Stimulated activated CD8-positive, alpha-beta memory T cell treated with anti-CD3 and anti-CD28 coated beads, Interleukin-12 subunit alpha, Interleukin-12 subunit beta, amount 100 ng/mL, for 24 hours (primary cell): ENCODE measurements around the gene PODXL2.
"Not testable (repeated sequence)": the region's sequence is repeated elsewhere in the genome, so short reads cannot be mapped to it uniquely, and the experiment has no call there.

Source experiments
- DNase-seq: peaks from one replicate; pipeline ENCODE4 v3.0.0-alpha.2; 2020; ENCODE audit errors: extremely low read depth

The PODXL2 gene

DNA sequence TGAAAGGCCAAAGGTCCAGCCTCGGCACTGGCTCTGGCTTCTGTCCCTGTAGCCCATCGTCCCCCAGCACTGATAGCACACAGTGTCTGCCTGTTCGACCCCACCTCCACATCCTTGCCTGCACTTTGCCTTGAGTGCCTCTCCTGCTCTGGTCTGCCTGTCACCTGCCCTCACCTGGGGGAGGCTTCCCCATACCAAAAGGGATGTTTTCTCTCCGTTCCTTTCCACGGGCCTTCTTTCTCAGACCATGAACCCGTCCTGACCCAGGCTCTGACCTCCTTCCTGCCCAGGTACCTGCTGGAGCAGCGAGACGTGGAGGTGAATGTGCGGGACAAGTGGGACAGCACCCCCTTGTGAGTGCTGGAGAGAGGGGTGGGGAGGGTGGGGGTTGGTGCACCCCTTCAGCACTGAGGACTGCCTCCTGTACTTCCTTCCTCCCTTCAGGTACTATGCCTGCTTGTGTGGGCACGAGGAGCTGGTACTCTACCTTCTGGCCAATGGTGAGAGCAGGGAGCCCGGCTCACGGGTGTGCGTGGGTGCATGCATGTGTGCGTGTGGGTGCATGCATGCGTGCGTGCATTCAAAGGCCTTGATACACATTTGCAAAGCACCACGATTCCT, 45.2 kb downstream of the PODXL2 start:
- DNase-seq: no peak

DNA sequence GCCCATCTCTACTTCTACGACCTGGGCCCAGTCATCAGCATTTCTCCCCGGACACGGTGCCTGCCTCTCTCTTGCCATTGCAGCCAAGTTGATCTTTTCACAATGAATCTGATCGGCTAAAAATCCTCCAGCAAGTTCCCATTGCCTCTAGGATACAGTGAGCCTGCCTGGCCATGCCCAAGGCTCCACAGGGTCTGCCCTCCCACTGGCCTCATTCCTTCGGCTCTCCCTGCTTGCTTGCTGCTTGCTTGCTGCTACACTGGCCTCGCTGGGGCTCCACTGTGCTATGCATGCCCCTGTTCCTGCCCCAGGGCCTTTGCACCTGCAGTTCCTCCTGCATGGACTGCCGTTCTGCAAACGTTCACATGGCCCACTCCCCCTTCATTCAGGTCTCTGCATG, 45.8 kb downstream of the PODXL2 start:
- DNase-seq: no peak

DNA sequence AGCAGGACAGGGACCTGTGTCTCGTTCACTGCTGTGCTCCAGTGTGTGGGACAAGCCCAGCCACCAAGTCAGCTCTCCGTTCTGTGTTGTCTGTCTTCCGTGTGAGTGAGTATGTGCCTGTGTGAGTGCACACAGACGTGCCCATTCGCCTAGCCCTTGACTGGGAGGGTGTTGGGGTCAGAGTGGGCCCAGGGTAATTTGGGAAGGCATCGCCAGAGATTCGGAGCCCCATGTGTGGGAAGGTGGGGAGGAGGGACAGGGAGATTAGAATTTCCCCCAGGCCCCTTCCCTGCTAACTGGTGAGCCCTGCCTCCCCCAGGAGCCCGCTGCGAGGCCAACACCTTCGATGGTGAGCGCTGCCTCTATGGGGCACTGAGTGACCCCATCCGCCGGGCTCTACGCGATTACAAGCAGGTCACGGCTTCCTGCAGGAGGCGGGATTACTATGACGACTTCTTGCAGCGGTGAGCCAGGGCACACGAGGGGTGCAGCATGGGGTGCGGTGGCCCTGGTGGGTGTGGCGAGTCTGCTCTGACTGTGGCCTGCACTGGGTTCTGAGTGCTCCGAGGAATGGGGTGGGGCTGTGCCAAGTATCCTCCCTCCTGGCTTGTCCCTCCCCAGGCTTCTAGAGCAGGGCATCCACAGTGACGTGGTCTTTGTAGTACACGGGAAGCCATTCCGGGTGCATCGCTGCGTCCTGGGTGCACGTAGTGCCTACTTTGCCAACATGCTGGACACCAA, 46.8 kb downstream of the PODXL2 start:
- no peak for DNase-seq

DNA sequence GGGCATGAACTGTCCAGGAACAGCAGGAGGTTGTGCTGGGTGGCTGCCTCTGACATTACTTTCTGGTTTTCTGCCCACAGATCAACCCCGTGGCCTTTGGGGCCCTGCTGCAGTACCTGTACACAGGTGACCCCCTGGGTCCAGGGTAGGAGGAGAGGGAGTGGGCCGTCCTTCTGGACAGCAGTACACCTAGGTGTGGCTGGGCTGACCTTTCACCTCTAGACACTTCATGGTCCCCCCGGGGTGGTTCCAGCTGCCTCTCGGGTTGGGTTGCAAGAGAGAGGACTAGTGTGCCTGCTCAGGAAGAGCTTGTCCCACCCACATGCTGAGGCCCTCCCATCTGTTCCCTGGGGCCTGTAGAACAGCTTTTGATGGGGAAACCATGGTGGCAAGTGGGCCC, 47.5 kb downstream of the PODXL2 start:
- DNase-seq: no peak

DNA sequence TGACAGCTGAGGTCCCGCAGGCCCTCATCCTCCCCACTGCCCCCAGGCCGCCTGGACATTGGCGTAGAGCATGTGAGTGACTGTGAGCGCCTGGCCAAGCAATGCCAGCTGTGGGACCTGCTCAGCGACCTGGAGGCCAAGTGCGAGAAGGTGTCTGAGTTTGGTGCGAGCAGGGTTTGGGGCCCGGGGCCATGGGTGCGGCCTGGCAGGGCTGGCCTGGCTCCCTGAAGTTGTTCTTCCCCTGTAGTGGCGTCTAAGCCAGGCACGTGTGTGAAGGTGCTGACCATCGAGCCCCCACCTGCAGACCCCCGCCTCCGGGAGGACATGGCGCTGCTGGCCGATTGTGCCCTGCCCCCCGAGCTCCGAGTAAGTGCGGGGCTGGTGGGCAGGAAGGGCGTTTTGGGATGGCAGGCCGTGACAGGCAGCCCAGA, 48.0 kb downstream of the PODXL2 start:
- no peak for DNase-seq

DNA sequence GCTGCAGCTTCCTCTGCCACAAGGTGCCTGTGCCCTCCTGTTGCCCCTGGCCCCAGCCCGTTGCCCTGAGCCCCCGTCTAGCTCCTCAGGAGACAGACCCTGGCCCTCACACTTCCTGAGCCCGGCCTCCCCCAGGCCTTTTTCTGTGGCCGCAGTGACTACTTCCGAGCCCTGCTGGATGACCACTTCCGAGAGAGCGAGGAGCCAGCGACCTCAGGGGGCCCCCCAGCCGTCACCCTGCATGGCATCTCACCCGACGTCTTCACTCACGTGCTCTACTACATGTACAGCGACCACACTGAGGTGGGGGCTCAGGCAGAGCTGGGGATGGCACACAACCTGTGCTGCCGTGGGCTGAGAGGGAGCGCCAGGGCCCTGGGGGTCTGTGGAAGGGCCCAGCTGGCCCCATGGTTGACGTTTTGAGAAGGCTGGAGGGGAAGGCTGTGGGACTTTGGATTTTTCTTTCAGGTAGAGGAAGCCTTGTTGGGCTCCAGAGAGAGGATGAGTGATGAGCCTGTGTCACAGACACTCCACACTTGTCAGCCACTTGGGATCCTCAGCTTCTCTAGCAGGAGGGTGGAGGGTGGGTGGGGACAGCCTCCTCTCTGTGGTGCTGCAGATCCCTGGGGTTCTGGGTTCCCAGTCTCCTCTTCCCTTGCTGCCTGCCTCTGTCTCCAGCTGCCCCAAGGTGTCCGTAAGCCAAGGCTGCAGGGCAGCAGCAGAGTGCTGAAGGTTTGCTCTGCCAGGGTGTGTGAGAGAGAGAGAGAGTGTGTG, 48.7 kb downstream of the PODXL2 start:
- no peak for DNase-seq

DNA sequence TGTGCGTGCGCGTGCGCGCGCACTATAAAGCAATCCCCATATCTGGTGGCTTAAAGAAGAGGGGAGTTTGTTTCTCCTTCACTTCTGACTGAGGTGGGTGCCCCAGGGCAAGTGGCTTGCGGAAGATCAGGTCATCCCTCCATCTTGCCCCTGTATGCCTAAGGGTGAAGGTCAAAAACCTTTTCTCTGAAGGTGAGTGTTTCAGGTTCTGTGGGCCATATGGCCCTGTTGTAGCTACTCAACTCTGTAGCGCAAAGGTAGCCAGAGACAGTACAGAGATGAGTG, 49.3 kb downstream of the PODXL2 start:
- DNase-seq: no peak

DNA sequence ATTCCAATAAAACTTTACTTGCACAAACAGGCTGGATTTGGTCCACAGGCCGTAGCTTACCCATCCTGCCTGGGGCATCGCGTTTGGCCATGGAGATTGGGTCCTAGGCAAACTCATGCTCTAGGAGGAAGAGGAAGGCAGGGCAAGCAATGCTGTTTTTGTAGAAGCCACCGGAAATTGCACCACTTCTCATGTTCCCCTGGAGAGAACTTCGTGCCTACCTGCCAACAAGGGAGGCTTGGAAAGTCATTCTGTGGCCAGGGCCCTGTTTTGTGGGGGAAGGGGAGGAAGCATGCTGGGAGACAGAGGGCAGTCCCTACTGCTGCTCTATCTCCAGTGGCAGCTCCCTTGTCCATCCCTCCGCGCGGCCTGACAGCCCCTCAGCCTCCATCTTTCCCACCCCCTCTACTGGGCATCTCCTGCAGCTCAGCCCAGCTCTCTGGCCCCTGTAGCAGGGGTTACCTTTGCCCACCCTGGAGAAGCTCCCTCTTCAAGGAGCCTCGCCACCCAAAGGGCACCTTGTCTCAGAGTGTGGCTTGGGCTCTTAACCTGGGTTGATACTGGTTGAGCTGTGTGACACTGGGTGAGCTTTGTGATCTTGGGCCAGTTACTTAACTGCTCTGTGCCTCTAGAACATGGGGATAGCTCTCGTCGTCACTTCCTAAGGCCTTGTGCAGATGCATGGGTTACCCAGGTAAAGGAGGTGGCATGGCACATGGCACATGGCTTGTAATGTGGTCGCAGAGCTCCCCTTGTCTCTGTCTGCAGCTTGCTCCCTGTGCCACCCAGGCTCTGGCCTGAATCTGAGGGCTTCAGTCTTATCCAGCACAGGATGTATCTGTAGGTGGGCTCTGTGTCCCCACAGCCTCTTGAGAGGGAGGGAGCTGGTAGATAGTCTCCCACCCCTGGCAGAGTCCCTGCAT, 49.9 kb downstream of the PODXL2 start:
- no peak for DNase-seq

DNA sequence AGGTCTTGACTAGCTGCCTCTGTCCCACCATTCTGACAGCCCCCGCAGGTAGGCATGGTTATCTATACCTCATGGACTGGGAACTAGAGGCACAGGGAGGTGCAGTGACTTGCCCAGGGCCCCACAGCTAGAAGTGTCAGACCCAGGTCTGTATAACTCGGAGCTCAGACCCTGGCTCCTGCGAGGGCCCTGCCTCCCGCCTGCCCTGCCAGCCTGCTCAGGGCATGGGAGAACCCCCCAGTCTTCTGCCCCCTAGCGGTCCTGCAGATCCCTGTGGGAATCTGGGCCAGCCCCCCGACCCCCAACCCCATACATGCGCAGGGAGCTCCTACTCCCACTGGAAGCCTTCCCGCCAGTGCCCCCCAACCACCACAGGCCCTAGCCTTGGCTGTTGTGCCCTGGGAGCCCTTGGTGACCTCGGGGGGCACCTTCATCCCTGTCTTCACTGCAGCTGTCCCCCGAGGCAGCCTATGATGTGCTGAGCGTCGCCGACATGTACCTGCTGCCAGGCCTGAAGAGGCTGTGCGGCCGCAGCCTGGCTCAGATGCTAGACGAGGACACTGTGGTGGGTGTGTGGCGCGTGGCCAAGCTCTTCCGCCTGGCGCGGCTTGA, 50.7 kb downstream of the PODXL2 start:
- DNase-seq: no peak

DNA sequence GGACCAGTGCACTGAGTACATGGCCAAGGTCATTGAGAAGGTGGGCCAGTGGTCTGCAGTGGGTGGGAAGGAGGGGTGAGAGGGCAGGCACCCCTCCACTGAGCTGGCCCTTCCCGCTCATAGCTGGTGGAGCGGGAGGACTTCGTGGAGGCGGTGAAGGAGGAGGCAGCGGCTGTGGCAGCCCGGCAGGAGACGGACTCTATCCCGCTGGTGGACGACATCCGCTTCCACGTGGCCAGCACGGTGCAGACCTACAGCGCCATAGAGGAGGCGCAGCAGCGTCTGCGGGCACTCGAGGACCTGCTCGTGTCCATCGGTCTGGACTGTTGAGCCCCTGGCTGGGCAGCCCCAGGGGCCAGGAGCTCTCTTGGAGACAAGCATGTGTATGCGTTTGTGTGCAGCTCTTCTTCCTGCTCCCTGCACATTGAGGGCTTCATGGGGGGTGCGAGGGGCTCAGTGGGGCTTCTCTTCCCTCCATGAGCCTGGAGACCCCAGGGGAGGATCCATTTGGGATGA, 51.2 kb downstream of the PODXL2 start:
- no peak for DNase-seq

DNA sequence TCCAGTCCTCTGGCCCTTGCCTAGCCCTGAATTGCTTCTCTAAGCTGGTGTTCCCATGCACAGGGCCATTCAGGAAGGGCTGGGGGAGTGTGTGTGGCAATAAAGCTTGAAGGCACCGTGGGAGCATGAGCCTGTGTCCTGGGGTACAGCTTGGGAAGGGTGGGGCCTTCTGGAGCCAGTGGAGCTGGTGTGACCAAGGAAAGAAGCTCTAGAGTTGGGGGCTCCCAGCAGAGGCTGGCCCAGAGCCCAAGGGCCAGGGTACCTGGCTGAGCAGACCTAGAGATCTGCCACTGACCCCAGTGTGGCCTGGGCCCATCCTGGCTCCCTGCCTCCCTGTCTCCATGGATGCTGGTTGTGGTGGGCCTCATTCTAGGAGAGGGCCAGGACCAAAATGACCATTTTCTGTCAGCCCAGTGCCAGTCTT, 51.8 kb downstream of the PODXL2 start:
- no peak for DNase-seq

DNA sequence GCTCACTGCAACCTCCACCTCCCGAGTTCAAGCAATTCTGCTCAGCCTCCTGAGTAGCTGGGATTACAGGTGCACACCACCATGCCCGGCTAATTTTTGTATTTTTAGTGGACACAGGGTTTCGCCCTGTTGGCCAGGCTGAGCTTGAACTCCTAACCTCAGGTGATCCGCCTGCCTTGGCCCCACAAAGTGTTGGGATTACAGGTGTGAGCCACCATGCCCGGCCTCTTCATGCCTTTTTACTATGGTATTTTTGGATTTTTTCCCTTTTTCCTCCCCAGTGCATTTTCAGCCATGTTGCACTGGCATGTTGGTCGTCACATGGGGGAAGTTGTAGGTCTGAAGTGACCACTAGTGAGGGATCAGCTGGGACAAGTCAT, 53.2 kb downstream of the PODXL2 start:
- DNase-seq: not testable (repeated sequence)

DNA sequence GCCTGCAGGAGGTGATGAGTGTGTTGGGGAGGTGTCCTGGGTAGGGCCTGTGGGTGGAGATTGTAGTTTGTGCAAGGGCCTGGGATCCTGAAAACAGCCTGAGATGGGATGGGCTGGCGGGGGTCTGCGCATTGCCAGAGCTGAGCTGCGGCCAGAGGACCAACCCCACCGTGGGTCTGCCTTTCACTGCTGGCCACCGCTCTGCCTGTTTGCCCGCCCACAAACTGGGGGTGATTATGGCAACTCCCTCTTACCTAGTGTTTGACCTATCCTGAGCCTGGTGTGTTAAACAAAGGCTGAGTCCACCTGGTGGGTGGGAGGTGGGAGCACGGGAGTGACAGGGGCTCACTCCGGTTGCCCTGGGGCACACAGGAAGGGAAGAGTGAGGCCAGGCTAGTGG, 53.6 kb downstream of the PODXL2 start:
- DNase-seq: no peak

DNA sequence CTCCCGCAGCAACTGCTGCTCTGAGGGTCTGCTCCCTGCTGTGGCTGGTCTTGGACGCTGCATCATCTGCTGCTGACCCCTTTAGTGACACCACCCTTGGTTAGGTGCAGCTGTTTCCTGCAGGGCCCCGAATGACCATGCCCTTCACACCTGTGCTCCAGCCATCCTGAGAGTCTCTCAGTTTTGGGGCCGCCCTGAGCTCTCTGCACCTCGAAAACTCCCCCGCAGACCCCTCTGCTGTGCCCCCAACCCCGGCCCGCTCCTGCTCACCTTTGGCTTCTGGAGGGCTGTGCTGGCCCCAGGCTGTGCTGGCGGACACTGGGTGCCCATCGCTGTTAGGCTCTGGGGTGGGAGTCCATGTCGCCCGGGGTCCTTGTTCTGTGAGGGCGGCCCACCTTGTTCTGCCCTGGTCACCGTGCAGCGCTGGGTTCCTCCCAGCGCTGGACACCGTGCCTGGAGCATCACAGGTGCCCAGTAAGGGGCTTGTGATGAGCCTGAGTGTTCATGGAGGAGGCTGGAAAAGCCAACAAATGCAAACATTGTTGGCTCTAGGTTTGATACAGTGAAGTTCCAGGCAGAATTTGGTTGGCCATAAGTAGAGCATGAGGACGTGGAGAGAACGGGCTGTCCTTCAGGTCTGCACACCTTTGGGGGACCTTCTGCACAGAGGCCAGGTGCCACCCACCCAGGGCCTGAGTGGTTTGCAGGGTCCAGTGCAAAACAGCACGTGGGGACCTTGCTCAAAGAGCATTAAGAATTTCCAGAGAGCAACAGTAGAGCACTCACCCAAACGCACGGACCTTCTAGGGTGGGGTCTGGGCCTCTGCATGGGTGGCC, 56.1 kb downstream of the PODXL2 start:
- DNase-seq: no peak

DNA sequence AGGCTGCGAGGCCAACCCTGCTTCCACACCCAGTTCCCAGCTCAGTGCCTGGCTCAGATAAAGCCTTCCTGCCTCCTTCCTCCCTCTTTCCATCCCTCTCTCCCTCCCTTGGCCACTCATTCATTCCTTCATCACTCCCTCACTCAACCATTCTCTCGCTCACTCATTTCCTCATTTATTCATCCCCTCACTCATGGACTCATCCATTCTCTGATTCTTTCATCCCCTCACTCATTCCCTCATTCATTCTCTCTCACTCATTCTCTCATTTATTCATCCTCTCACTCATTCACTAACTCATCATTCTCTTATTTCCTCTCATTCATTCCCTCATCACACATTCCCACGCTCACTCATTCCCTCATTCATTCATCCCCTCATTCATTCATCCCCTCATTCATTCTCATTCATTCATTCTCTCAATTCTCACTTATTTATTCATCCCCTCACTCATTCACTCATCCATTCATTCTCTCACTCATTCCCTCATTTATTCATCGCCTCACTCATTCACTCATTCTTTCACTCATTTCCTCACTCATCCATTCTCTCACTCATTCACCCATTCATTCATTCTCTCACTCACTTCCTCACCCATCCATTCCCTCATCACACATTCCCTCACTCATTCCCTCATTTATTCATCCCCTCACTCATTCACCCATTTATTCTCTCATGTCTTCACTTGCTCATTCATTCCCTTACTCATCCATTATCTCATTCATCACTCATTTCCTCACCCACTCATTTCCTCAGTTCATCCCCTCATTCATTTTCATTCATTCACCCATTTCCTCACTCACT, 56.9 kb downstream of the PODXL2 start:
- DNase-seq: no peak

DNA sequence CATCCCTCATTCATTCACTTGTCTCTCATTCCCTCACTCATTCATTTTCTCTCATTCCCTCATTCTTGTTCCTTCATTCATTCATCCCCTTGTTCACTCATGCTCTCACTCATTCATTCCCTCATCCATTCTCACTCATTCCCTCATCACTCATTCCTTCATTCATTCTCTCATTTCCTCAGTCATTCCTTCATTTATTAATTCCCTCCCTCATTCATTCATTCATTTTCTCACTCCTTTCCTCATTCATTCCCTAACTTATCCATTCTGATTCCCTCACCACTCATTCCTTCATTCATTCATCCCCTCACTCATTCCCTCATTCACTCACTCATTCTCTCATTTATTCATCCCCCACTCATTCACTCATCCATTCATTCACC, 57.5 kb downstream of the PODXL2 start:
- DNase-seq: no peak

DNA sequence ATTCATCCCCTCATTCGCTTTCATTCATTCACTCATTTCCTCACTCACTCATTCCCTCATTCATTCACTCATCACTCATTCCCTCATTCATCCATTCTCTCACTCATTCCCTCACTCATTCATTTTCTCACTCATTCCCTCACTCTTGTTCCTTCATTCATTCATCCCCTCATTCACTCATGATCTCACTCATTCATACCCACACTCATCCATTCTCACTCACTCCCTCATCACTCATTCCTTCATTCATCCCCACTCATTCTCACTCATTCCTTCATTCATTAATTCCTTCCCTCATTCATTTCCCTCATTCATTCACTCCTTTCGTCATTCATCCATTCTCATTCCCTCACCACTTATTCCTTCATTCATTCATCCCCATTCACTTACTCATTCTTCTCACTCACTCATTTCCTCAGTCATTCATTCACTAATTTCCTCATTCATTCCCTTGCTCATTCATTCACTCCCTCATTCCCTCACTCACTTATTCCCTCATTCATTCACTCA, 58.3 kb downstream of the PODXL2 start:
- no peak for DNase-seq

DNA sequence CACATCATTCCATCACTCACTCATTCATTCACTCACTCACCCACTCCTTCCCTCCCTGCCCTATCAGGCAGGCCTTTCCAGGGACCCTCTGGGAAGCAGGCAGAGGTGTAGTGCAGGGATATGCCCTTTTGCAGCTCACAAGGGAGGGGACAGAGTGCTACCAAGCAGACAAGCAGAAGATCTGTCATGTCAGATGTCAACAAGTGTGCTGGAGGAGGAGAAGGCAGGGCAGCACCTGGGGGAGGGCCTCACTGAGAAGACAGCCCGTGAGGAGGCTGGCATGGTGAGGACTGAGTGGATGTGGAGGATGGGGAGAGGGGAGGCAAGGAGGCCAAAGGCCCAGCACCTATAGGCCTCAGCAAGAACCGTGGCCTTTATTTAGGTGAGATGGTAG, 59.0 kb downstream of the PODXL2 start:
- DNase-seq: no peak

DNA sequence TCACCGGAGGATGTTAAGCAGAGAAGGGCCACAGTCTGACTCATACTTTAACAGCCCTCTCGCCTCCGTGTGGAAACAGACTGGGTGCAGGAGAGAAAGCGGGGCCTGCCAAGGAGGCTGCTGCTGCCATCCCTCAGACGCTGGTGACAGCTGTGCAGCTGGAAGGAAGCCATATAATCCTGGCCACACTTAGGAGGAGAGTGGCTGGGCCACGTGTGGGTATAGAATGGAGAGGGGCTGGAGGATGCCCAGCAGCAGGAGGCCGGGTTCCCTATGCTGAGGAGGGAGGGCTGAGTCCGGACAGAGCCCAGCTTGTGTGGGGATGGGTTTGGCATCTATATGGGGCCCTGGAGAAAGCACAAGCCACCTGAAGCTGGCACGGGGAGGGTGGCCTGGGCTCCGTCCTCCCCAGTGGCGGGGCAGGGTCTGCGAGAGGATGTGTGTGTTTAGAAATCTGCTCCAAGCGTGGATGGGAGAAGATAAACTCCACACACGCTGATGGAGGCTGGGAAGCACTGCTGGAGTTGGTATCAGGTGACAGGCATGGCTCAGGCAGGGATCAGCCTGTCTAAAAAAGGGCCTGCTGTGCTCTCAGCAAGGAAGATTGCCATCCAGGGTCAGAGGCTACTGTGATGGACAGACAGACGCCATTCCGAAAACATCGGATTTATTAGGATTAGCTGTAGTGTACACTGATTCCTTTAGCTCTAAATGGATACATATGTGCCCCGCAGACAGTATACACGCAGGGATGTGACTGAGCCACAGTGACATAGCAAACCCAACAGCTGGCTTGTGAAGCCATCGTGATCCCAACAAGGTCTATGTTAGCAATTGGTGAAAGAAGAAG, 59.7 kb downstream of the PODXL2 start:
- no peak for DNase-seq
